ENCODE results near the gene LBX1. TPM values are rescaled to one million over a fixed set of nuclear protein-coding genes. Genes with fewer than 3 reads are reported as not detected.

The LBX1 gene
- total and polyA plus RNA-seq, 2 of the 4 experiments (the other 2 are of a cell fraction) = not detected

DNA sequence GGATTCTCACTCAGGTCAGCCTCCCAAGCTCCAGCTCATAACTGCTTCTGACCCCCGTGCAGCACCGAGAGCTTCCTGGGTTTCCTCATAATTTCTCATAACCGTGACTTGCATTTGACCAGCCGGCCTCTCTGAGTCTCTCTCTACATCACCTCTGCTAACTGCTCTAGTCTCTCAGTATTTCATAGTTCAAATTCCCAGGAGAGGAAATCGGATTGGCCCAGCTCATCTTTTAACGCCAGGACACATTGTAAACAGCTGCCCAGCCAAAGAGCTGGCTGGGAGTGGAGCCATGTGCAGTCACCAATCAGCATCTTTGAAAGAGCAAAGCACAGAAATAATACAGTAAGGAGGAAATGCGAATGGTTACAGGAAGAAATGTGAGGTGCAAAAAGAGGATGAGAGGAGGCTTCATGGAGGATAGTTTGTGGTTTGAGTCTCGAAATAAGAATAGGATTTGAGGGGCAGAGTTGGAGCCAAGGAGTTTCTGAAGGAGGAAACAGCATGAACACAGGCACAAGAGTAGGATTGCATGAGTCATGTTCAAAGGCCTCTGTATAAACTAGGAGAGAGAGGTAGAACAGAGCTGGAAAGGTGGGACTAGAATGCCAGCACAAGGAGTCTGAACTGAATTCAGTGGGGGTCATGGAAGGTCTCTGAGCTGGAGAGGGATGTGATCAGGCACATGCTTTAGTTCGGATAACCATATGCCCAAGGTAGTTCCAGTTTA is 15.2 kb upstream of the LBX1 start:
- H2AFZ ChIP-seq (replicated peaks; ENCODE audit: low read length, poor library complexity) = peak overlapping the region; percentile 57
- H4K5ac ChIP-seq (ENCODE audit: low read depth, low read length) = no peak overlapping the region
- no peak overlapping the region for H3K4me3 ChIP-seq (ENCODE audit: insufficient read depth, low read depth, low read length)
- POLR2A ChIA-PET (ENCODE audit: unreplicated experiment) = no interaction called here
- peak overlapping the region; percentile 14 for H2BK5ac ChIP-seq (ENCODE audit: low read depth, low read length, poor library complexity, severe bottlenecking)
- H3K36me3 ChIP-seq (ENCODE audit: control insufficient read depth, insufficient read depth, low read length) = no peaks in the 10 kb centered on the region
- dilution Hi-C loops (cut with HindIII; ENCODE audit: low sequenced_read_pairs, unreplicated experiment) (no loop called here), in situ Hi-C loops (cut with MboI; ENCODE audit: low sequenced_read_pairs) (no loop called here), intact Hi-C loops (cut with micrococcal nuclease) (no loop called here)
- 0 out of 2 replicates have a peak overlapping the region, but pooled peaks have one; percentile 37 for H4K91ac ChIP-seq (ENCODE audit: insufficient read depth, low read depth, low read length)
- peaks cover 2% of the 10 kb centered on the region; the same call in 1 of the 2 replicates for H3K4me1 ChIP-seq (ENCODE audit: control insufficient read depth, insufficient read depth, low read length)
- 2% methylated on average over 3 of the region's 9 CpGs; no CpG with 5 or more reads in 1 of the 2 experiments for WGBS, 2 experiments (ENCODE audit: extremely low coverage in 2 of 2, insufficient read length in 1 of 2)
- H2AK9ac ChIP-seq (replicated peaks; ENCODE audit: low read depth, low read length, poor library complexity) = no peak overlapping the region
- H3K4ac ChIP-seq (ENCODE audit: low read depth, low read length) = peak overlapping the region; percentile 40; the same call in 1 of the 2 replicates
- no peak overlapping the region; the same call in 2 of the 3 replicates for H2BK15ac ChIP-seq (ENCODE audit: low read depth, low read length)
- no peaks in the 10 kb centered on the region for H3K79me1 ChIP-seq (ENCODE audit: low read depth in 1 of 2, low read length in 2 of 2)
- H2AK5ac ChIP-seq (ENCODE audit: low read depth, low read length) = no peak overlapping the region
- H3K9me3 ChIP-seq (ENCODE audit: control insufficient read depth, insufficient read depth, low read length) = no peaks in the 10 kb centered on the region
- peak overlapping the region in 1 of 2 experiments; percentile 84; a peak in 3 of 4 replicates for H4K8ac ChIP-seq (ENCODE audit: low read depth in 2 of 2, low read length in 2 of 2)
- no peaks in the 10 kb centered on the region for H4K20me1 ChIP-seq (ENCODE audit: insufficient read depth, low read length)
- 0 out of 2 replicates have a peak overlapping the region, but pooled peaks have one; percentile 32 for H3K23ac ChIP-seq (ENCODE audit: low read depth, low read length)
- ATAC-seq (ENCODE audit: low read depth) = peak; percentile 92
- BruUV-seq (replicated peaks) = no TSS peak
- peak overlapping the region; percentile 69 for H2BK120ac ChIP-seq (ENCODE audit: low read depth, low read length)
- H3K56ac ChIP-seq (ENCODE audit: extremely low read depth, insufficient read depth, low read length) = peak overlapping the region; percentile 30; the same call in 1 of the 2 replicates
- H2BK20ac ChIP-seq (ENCODE audit: low read depth, low read length) = peak overlapping the region; percentile 67
- peak overlapping the region; percentile 49; the same call in 1 of the 2 replicates for H3K14ac ChIP-seq (replicated peaks; ENCODE audit: low read depth, low read length)
- CTCF ChIA-PET = interaction anchor here (0.5 kb wide), 1 partner anchor 362 kb away, joined by 4 read pairs; no protein-coding TSS in a partner anchor
- peak overlapping the region; percentile 52; the same call in 1 of the 2 replicates for H3K4me2 ChIP-seq (ENCODE audit: low read depth, low read length)
- DNase-seq = peak; percentile 88
- H3K9ac ChIP-seq (ENCODE audit: low read depth, low read length) = no peak overlapping the region
- no peak overlapping the region for H3K18ac ChIP-seq (ENCODE audit: low read depth, low read length)
- peaks cover 28% of the 10 kb centered on the region for H3K27me3 ChIP-seq (ENCODE audit: control insufficient read depth, insufficient read depth, low read length)
- peaks cover 15% of the 10 kb centered on the region for H3K9me1 ChIP-seq (ENCODE audit: insufficient read depth, low read length)
- H3K27ac ChIP-seq (ENCODE audit: insufficient read depth, low read length) = no peak overlapping the region
- no peak for TF ChIP-seq CHD1 (IDR thresholded peaks at IDR 0.05; ENCODE audit: low read depth, low read length)
- TF ChIP-seq NFE2L2 (IDR thresholded peaks at IDR 0.05; ENCODE audit: low read depth, low read length) = peak; percentile 62; the same call in 1 of the 2 replicates
- no peak for TF ChIP-seq RFX5 (IDR thresholded peaks at IDR 0.05; ENCODE audit: low read depth, low read length)
- no peak for TF ChIP-seq RAD21 (IDR thresholded peaks at IDR 0.05; ENCODE audit: low read length)
- TF ChIP-seq, protein P1, sequence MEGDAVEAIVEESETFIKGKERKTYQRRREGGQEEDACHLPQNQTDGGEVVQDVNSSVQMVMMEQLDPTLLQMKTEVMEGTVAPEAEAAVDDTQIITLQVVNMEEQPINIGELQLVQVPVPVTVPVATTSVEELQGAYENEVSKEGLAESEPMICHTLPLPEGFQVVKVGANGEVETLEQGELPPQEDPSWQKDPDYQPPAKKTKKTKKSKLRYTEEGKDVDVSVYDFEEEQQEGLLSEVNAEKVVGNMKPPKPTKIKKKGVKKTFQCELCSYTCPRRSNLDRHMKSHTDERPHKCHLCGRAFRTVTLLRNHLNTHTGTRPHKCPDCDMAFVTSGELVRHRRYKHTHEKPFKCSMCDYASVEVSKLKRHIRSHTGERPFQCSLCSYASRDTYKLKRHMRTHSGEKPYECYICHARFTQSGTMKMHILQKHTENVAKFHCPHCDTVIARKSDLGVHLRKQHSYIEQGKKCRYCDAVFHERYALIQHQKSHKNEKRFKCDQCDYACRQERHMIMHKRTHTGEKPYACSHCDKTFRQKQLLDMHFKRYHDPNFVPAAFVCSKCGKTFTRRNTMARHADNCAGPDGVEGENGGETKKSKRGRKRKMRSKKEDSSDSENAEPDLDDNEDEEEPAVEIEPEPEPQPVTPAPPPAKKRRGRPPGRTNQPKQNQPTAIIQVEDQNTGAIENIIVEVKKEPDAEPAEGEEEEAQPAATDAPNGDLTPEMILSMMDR (conservative IDR thresholded peaks at IDR 0.05; ENCODE audit: low read depth, low read length) = no peak
- TF ChIP-seq, protein P2, sequence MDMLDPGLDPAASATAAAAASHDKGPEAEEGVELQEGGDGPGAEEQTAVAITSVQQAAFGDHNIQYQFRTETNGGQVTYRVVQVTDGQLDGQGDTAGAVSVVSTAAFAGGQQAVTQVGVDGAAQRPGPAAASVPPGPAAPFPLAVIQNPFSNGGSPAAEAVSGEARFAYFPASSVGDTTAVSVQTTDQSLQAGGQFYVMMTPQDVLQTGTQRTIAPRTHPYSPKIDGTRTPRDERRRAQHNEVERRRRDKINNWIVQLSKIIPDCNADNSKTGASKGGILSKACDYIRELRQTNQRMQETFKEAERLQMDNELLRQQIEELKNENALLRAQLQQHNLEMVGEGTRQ (IDR thresholded peaks at IDR 0.05; ENCODE audit: low read depth, low read length) = no peak
- TF ChIP-seq CEBPB (IDR thresholded peaks at IDR 0.05; ENCODE audit: low read depth, low read length) = no peak
- peak; percentile 36; the same call in 1 of the 2 replicates for TF ChIP-seq FOS (IDR thresholded peaks at IDR 0.05; ENCODE audit: low read depth, low read length)
- TF ChIP-seq SMC3 (IDR thresholded peaks at IDR 0.05; ENCODE audit: low read depth, low read length) = 0 out of 2 replicates have a peak, but pooled peaks have one; percentile 5
- TF ChIP-seq POLR2A (IDR thresholded peaks at IDR 0.05; ENCODE audit: low read depth, low read length) = no peak
- TF ChIP-seq MAZ (IDR thresholded peaks at IDR 0.05; ENCODE audit: borderline replicate concordance, low read depth, low read length) = no peak
- no peak for TF ChIP-seq MXI1 (IDR thresholded peaks at IDR 0.05; ENCODE audit: borderline replicate concordance, low read depth, low read length)
- TF ChIP-seq, protein P3, sequence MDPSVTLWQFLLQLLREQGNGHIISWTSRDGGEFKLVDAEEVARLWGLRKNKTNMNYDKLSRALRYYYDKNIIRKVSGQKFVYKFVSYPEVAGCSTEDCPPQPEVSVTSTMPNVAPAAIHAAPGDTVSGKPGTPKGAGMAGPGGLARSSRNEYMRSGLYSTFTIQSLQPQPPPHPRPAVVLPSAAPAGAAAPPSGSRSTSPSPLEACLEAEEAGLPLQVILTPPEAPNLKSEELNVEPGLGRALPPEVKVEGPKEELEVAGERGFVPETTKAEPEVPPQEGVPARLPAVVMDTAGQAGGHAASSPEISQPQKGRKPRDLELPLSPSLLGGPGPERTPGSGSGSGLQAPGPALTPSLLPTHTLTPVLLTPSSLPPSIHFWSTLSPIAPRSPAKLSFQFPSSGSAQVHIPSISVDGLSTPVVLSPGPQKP (IDR thresholded peaks at IDR 0.05; ENCODE audit: borderline replicate concordance, low read depth, low read length) = no peak
- TF ChIP-seq RCOR1 (IDR thresholded peaks at IDR 0.05; ENCODE audit: insufficient replicate concordance, low read length) = no peak

Measured in IMR-90 (cell line).